Stimulated activated CD8-positive, alpha-beta memory T cell treated with anti-CD3 and anti-CD28 coated beads, Interleukin-7, amount 100 ng/mL, for 24 hours (primary cell): ENCODE results near the gene HOATZ.

Source experiments
- DNase-seq: peaks from one replicate; pipeline ENCODE4 v3.0.0-alpha.2; 2020; ENCODE audit warnings: low read depth

HOATZ gene

DNA sequence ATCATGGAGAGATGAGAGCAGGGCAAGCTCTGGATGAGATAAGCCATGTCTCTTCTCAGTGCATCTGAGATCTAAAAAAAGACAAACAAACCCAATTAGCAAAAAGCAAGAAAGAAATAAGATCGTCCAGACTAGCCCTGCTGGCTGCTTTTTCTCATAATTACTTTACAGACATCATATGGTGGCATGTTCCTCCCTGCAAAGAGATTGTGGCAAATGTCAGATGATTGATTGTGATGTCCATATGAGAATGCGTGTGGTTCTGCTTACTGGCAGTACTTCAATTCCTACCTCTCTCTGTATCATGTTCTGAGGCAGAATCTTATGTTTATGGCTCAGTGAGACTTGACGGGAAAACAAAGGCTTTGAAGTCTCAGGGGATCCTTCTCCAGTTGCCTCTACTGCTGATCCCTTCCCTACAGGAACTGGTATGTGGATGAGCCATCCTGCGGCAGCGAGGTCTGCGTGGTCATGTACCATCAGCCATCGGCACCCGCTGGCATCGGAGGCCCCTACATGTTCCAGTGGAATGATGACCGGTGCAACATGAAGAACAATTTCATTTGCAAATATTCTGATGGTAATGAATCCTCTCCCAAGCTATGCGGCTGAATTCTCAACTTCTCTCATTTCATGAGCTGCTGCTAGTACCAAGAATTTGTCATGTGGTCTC lies 34.8 kb downstream of the HOATZ start:
- DNase-seq: no peak

DNA sequence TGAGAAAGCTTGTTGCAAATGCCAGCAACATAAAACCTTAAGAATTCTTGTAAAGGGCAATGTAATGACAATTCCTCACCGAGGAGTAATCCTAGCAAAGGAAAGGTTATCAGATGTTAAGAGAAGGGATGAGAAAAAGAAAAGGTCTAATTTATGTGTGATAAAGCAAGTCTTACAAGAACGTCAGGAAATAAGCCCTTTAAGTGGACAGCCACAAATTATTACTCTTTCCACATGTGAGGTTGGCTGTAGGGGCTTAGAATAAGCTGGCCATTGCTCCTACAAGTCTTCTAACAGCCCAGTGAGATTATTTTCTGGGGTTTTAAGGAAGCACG lies 35.3 kb downstream of the HOATZ start:
- DNase-seq: no peak

DNA sequence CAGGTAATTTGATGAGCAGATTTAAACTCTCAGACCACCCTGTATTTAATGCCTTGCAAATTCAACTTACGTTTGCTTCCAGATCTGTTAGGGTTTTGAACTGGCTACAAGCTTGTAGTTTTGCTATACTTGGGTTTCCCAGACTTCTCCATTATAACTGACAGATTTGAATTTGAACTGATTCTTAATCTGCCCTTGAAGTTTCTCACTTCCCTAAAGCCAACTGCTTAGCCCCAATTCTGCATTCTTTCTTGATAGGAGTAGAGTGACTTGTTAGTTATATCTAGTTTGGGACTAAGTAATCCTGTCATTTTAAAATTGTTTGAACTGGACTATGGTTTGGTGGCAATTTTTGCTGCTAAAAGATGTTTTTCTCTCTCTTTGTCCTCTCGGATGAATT lies 35.7 kb downstream of the HOATZ start:
- DNase-seq: no peak

DNA sequence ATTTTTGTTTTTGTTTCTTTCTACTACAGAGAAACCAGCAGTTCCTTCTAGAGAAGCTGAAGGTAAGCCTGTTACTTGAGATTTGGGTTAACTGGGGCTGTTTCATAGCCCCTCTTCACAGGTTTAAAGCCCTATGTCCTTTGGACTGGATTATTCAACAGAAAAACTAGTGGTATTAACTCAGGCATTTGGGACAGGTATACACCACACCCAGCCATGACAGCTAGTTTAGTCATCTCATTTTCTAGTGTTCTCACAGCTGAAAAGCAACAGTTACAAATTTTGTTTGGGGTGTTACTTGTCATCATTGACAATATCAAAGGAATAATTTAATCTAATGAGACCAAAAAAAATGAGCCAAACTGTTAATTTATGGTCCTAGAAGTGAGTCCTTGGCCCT lies 40.0 kb downstream of the HOATZ start:
- no peak for DNase-seq

DNA sequence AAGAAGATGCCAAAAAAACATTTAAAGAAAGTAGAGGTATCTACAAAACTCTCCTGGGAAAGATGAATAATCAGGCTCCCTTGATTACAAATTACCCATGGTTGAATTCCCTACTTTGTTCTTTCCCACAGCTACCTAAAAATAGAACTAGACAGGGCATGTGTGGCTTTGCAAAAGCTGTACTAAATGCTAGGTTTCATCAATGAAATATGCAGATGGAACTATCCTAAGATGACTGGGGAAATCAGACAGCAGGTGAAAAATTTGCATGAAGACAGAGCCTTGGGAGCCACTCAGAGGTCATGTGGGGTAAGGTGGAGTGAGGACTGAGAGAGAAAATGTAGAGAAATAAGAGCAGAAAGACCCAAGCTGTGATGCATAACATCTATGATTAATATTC lies 40.7 kb downstream of the HOATZ start:
- DNase-seq: no peak

DNA sequence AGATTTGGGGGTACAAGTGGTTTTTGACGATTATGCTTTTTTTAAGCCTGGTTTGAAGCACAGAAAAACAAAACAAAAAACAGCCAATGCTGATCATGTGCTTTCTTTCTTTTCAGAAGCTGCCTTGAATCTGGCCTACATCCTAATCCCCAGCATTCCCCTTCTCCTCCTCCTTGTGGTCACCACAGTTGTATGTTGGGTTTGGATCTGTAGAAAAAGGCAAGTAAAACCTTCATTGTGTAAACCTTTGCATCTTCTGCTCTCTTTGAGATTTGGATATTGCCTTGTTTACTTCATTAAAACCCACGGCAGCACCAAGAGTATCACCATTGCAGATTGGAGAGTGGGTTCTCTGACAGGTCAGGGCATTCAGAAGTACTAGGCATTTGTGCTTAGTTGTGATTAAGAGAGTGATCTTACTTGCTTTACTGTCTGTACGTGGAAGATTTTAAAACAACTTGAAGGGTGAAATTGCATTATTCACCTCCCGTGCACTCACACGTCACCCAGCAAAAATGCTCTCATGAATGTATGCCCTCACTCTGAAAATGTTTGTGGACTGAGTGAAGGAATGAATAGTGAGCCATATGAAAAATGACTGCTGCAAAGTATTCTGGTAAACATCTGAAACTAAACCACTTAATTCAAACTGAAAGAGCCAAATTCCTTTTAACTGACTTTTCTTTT lies 43.0 kb downstream of the HOATZ start:
- DNase-seq: no peak

DNA sequence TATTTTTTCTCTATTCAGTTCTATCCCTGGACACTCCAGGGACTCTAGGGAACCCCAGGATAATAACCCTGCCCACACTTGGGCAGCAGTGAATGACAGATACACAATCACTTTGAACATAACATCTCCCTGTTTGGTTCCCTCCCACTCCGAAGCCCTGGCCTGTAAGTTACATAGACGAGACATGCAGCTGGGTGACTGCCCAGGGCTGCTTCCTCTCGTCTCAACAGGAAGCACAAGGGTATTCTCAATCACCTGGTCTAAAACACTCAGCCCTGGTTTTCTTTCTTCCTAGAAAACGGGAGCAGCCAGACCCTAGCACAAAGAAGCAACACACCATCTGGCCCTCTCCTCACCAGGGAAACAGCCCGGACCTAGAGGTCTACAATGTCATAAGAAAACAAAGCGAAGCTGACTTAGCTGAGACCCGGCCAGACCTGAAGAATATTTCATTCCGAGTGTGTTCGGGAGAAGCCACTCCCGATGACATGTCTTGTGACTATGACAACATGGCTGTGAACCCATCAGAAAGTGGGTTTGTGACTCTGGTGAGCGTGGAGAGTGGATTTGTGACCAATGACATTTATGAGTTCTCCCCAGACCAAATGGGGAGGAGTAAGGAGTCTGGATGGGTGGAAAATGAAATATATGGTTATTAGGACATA lies 45.4 kb downstream of the HOATZ start:
- no peak for DNase-seq

DNA sequence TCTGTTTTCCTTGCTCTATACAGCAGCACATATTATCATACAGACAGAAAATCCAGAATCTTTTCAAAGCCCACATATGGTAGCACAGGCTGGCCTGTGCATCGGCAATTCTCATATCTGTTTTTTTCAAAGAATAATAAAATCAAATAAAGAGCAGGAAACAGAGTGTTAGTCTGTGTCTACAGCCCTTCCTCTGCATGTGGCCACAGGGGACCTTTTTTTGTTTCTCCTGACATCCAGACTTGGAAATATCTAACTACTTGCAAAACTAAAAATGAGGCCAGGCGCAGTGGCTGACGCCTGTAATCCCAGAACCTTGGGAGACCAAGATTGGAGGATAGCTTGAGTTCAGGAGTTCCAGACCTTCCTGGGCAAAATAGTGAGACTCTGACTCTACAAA lies 46.2 kb downstream of the HOATZ start:
- DNase-seq: no peak

DNA sequence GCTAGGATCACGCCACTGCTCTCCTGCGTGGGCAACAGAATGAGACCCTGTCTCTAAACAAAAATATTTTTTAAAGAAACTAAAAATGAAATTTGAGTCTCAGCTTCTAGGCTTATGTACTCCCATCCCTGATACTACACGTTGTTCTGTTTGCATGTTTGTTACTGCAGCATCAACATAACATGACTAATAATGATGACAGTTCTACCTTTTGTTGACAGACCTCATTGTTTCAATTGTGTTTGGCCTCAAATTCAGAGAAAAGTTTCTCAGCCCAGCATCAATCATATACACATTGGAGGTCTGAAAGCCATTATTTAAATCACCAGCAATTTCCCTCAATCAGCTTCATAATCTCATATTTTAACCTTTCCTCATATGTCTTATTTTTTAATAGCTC lies 46.7 kb downstream of the HOATZ start:
- no peak for DNase-seq

DNA sequence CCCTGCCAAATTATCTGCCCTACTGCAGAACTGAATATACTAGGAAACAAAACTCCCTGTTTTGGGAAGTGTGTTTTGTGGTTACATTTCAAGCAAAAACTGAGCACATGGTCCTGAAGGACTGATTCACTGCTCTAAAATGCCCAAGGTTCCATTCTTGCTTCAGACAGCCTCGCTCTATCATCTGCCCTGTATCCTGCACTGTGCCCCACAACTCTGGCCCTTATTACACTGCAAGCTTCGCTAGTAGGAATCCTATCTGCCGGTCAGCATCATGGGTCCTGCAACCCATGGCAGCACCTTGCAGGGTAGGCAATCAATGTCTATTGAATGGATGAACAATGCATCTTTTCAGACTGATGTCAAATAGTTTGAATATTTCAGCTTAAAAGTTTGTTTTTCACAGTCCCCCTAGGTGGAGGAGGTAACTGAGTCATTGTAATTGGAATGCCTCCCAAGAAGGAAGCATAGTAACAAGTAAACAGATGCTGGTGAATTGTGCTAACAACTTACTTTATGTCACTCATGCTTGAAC lies 47.3 kb downstream of the HOATZ start:
- no peak for DNase-seq

DNA sequence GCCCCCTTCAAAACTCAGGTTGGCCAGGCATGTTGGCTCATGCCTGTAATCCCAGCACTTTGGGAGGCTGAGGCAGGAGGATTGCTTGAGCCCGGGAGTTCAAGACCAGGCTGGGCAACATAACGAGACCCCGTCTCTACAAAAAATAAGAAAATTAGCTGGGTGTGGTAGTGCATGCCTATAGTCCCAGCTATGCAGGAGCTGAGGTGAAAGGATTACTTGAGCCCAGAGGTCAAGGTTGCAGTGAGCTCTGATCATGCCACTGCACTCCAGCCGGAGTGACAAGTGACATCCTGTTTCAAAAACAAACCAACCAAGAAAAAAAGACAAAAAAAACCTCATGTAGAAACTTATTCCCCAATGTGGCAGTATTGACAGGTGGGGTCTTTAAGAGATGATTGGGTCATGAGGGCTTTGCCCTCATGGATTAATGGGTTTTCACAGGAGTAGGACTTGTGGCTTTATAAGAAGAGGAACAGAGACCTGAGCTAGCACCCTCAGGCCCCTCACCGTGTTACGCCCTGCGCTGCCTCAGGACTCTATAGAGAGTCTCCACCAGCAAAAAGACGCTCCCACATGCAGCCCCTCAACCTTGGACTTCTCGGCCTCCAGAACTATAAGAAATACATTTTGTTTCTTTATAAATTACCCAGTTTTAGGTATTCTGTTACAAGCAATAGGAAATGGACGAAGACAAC lies 48.3 kb downstream of the HOATZ start:
- DNase-seq: no peak

DNA sequence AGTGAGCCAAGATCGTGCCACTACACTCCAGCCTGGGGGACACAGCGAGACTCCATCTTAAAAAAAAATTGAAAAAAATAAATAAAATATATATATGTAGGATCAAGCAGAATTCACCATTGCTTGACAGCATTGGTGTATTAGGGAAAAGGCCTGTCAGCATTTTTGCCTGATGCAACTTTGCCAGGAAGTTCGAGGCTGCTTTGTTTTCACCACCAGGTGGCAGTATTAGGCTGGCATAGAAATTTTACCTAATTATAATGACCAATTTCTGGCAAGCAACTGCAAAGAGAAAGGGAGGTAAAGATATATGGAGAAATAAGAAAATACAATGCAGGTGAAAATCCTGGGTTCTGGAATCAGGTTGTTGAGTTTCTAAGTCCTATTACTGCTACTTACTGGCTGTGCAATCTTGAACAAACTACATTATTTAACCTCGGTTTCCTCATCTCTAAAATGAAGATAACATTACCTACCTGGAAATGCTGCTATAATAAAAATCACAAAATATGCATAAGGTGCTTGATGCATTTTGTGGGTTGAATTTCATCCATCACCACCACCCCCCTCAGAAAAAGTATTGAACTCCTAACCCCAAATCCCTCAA lies 50.6 kb downstream of the HOATZ start:
- peak; percentile 24 for DNase-seq

DNA sequence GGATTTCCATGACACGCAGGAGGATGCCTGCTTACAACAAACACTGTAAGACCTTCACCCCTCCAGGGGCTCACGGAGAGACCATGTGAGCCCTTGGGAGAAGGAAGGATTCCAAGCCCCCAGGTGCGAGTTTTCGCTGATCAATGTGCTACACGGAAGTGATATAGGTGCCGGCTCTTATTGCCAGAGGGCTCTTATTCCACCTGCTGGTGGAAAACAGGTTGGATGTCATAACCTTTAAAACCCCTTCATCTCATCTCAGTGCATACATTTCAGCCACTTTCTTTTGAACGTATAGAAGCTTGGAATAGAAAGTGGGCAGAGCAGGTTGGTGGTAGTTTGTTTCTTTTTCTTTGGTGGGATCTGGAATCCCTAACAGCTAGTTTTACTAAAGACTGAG lies 51.7 kb downstream of the HOATZ start:
- no peak for DNase-seq

DNA sequence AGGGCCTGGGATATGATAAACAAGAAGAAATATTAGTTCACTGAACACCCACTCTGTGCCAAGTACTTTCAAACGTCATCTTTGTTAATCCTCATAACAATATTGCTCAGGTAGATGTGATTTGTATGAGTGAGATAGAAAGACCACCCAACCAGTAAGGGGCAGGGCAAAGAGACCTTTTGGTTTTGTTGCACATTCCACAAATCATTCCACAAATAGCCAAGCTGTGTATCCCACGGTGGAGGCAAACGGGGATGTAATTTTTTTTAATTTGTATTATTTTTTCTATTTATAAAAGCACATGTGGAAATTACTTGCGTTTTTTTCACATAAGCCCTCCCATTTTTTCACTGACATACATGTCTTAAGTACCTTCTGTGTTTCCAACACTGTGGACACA lies 54.9 kb downstream of the HOATZ start:
- no peak for DNase-seq

DNA sequence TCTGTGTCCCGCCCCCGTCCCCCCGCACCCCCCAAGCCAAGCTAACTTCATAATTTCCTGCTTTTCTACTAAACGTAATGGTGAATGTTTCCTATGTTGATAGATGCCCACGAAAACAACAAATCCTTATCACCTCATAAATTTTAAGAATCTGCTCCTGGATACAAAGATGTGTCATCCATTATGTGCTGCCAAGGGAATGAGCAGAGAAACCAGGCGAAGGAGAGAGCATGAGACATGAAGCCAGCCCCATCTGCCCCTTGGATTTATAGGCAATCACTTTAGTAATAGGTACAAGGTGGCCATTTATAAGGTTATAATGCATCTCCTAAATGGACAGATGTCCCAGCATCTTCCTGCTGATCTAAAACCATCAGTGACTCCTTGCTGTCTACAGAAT lies 56.2 kb downstream of the HOATZ start:
- DNase-seq: no peak

DNA sequence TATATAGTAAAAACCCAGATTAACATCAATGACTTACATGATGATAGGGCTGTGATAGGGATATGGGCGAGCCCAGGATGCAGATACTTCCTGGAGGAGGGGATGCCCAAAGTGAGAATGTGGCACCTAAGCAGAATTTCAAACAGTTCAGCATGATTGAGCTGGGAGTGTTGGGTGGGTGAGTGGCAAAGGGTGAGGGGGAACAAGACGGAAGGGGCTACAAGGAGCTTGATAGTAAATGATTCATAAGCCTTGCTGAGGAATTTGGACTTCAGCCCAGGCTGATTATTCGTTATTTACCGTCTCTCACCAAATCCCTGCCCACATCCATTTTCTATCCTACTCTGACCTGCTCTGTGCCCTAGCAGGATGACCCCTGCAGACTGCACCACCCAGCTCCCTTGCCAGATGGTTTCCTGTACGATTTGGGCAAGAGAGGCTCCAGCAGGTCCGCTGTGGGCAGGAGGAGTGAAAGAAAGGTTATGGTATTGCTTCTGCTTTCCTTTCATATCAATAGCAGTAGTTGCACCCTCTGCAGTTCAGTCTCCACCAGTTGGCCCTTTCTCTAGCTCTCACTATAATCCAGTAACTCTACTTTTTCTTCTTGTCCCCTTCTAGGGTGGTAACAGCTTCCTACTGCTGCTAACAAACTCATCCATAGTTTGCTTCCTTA lies 57.4 kb downstream of the HOATZ start:
- no peak for DNase-seq

DNA sequence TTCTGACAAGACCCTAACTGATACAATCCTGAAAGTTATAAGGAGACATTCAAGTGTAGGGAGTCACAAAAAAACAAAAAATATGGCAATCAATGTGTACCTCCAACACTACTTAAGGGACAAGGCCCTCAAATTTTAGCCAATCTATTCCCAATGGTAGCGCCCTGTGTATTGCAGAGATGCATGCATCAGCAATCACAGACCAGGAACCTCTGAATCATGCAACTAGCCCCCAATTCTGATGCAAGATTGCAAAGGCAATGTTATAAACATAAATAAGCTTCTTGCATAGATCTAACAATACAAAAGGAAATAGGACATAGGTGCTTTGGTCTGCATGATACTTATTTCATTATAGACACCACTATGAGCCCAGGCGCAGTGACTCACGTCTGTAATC lies 58.0 kb downstream of the HOATZ start:
- no peak for DNase-seq

DNA sequence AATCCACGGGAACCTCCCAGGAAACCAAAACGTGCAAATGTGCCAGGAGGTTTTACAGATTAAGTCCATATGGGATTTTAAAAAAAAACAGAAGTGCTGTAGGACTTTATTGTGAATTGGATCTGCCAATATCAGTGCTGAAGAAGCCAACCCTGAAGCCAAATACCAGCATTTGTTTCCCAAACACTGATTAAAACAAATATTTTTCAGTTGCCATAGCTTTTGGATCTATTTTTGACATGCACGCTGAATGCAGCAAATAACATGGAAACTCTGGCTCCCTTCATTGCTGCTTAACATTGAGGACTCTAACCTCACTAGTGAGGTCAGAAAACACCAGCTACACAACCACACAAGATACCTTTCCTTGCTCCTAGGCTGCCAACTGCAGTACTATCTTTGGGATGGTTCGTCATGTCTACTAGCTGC lies 59.3 kb downstream of the HOATZ start:
- no peak for DNase-seq

DNA sequence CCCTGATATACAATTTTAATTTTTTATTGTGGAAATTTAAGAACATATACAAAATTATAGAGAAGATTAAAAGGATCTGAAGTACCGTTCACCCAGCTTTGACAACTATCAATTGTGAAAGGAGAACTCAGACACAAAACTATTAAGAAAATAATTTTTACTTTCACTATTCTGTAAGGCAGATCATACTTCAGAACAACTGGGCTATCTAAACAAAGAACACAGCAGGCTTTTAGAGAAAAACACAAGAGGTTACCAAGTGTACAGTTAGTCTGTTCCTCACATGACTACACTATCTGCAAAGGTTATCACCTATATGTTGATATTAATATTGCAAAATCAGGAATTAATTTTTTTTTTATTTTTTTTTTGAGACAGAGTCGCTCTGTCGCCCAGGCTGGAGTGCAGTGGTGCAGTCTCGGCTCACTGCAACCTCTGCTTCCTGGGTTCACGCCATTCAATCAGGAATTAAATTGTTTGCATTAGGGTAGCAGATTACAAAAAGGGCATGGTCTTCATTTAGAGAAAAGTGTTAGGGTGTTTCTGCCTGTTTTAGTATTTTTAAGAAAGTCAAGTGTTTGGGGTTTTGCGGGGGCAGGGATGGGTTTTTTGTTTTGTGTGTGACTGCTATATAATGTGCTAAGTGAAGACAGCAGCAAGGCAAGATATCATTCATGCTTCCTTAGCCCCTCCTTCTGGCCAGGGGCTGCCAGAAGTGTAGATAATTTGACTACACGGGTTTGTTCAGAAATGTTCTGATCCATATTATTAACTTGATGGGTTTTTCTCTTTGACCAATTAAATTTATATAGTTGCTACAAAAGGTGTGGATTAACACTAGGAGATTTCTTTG lies 60.0 kb downstream of the HOATZ start:
- no peak for DNase-seq

DNA sequence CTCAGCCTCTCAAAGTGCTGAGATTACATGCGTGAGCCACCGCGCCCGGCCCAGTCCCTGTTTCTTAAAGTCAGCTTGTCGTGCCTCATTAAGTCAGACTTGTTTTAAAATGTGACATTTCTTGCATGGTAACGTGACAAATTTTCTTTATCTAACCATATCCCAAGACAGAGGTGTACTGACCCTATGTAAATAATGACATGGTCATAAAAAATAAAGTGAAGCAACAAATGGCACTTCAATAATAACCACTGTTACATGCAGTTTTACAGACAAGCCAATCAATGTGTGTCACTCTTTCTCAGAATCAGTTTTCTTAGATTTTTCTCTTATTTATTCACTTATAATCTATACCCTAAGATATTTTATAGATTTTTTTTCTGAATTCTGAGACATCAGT lies 61.2 kb downstream of the HOATZ start:
- DNase-seq: no peak

DNA sequence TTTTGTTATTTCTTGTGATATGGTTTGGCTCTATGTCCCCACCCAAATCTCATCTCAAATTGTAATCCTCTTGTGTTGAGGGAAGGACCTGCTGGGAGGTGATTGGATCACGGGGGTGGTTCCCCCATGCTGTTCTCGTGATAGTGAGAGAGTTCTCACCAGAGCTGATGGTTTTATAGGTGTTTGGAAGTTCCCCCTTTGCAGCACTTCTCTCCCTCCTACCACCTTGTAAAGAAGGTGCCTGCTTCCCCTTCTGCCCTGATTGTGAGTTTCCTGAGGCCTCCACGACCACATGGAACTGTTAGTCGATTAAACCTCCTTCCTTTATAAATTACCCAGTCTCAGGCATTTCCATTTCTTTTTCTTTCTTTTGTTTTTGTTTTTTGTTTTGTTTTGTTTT lies 63.2 kb downstream of the HOATZ start:
- DNase-seq: no peak
